HEK293 (cell line): ENCODE results near the gene PAX9.

Source experiments
- CTCF ChIA-PET: fragments of 350-600 bp; formaldehyde crosslinking; extraction: SDS; loops from one replicate; lab custom pipeline; 2021; ENCODE audit warnings: antibody characterized with exemption; lab: Yijun Ruan, JAX
- POLR2A ChIA-PET: fragments of 300-600 bp; formaldehyde crosslinking; extraction: SDS; loops from one replicate; lab custom pipeline; 2020; ENCODE audit warnings: antibody characterized with exemption, inconsistent platforms; lab: Yijun Ruan, JAX
- H3K27ac ChIP-seq: fragments of 200-500 bp; sonication (Bioruptor generic); 2 replicates; pipeline ENCODE4 v1.5.1; 2014; ENCODE audit warnings: low read depth, low read length, control low read depth, inconsistent platforms; ENCODE audit errors: extremely low read depth
- H3K36me3 ChIP-seq, 2 experiments: fragments of 200-500 bp in 1 of 2; sonication (Bioruptor generic) in 1 of 2; 1 replicate in 1 of 2; 2 replicates in 1 of 2; pipeline ENCODE4 v1.5.1; 2014 to 2017; ENCODE audit warnings: inconsistent platforms in 2 of 2, low read length in 2 of 2; ENCODE audit not compliant: control insufficient read depth in 2 of 2, insufficient read depth in 1 of 2
- H3K4me1 ChIP-seq: fragments of 200-500 bp; sonication (Bioruptor generic); 2 replicates; pipeline ENCODE4 v1.5.1; 2014; ENCODE audit warnings: mild to moderate bottlenecking, low read length, inconsistent platforms; ENCODE audit not compliant: control insufficient read depth, insufficient read depth
- H3K4me3 ChIP-seq: 2 replicates; pipeline ENCODE4 v1.5.1; 2011; ENCODE audit warnings: low read depth, mild to moderate bottlenecking, control low read depth, low read length, moderate library complexity
- H3K9me3 ChIP-seq: fragments of 200-500 bp; sonication (Bioruptor generic); 2 replicates; pipeline ENCODE4 v1.5.1; 2014; ENCODE audit warnings: low read depth, low read length, inconsistent platforms; ENCODE audit not compliant: control insufficient read depth, insufficient read depth
- BCL11A ChIP-seq: fragments of 450-650 bp; formaldehyde crosslinking; IDR thresholded peaks from 2 replicates; pipeline ENCODE4 v1.5.1; 2016; ENCODE audit warnings: low read depth, missing biosample characterization, missing genetic modification characterization
- BCL6B ChIP-seq: fragments of 450-650 bp; formaldehyde crosslinking; IDR thresholded peaks from 2 replicates; pipeline ENCODE4 v1.5.1; 2017; ENCODE audit warnings: missing biosample characterization, missing genetic modification characterization
- CTCF ChIP-seq: fragments of 450-650 bp; formaldehyde crosslinking; IDR thresholded peaks from 2 replicates; pipeline ENCODE4 v1.5.1; 2016; ENCODE audit warnings: missing biosample characterization, missing genetic modification characterization
- OSR2 ChIP-seq: fragments of 450-650 bp; formaldehyde crosslinking; IDR thresholded peaks from 2 replicates; pipeline ENCODE4 v1.5.1; 2016; ENCODE audit warnings: missing biosample characterization, missing genetic modification characterization
- SCRT2 ChIP-seq: fragments of 450-650 bp; formaldehyde crosslinking; IDR thresholded peaks from 2 replicates; pipeline ENCODE4 v1.5.1; 2016; ENCODE audit warnings: missing biosample characterization, missing genetic modification characterization
- TCF7L2 ChIP-seq: IDR thresholded peaks from 2 replicates; pipeline ENCODE4 v1.6.1; 2011; ENCODE audit warnings: low read depth, mild to moderate bottlenecking, inconsistent platforms, low read length, moderate library complexity, borderline replicate concordance
- TRIM28 ChIP-seq: IDR thresholded peaks from 2 replicates; pipeline ENCODE4 v1.6.1; 2011; ENCODE audit warnings: low read length, control low read depth, borderline replicate concordance
- ZBTB7A ChIP-seq: fragments of 450-650 bp; formaldehyde crosslinking; IDR thresholded peaks from 2 replicates; pipeline ENCODE4 v1.5.1; 2016; ENCODE audit warnings: low read depth, missing biosample characterization, missing genetic modification characterization
- ZNF10 ChIP-seq: fragments of 450-650 bp; formaldehyde crosslinking; IDR thresholded peaks from 2 replicates; pipeline ENCODE4 v1.5.1; 2017; ENCODE audit warnings: missing biosample characterization, missing genetic modification characterization
- ZNF155 ChIP-seq: fragments of 450-650 bp; formaldehyde crosslinking; IDR thresholded peaks from 2 replicates; pipeline ENCODE4 v1.5.1; 2016; ENCODE audit warnings: missing biosample characterization, missing genetic modification characterization
- ZNF214 ChIP-seq: fragments of 450-650 bp; formaldehyde crosslinking; IDR thresholded peaks from 2 replicates; pipeline ENCODE4 v1.5.1; 2017; ENCODE audit warnings: missing biosample characterization, mild to moderate bottlenecking, missing genetic modification characterization, borderline replicate concordance
- ZNF341 ChIP-seq: fragments of 450-650 bp; formaldehyde crosslinking; IDR thresholded peaks from 2 replicates; pipeline ENCODE4; 2016; ENCODE audit warnings: low read depth, missing biosample characterization, missing genetic modification characterization
- ZNF513 ChIP-seq: fragments of 450-650 bp; IDR thresholded peaks from 2 replicates; pipeline ENCODE4 v1.5.1; 2018; ENCODE audit warnings: missing biosample characterization, missing genetic modification characterization
- ZNF555 ChIP-seq: fragments of 450-650 bp; formaldehyde crosslinking; conservative IDR thresholded peaks from 2 replicates; pipeline ENCODE4 v1.5.1; 2017; ENCODE audit warnings: missing biosample characterization, mild to moderate bottlenecking, missing genetic modification characterization, inconsistent platforms
- ZNF580 ChIP-seq: fragments of 450-650 bp; formaldehyde crosslinking; IDR thresholded peaks from 2 replicates; pipeline ENCODE4 v1.5.1; 2016; ENCODE audit warnings: missing biosample characterization, missing genetic modification characterization
- ZNF596 ChIP-seq: fragments of 450-650 bp; IDR thresholded peaks from 2 replicates; pipeline ENCODE4 v1.5.0; 2018; ENCODE audit warnings: missing biosample characterization, mild to moderate bottlenecking, missing genetic modification characterization, moderate library complexity
- ZNF610 ChIP-seq: fragments of 450-650 bp; formaldehyde crosslinking; IDR thresholded peaks from 2 replicates; pipeline ENCODE4 v1.5.1; 2016; ENCODE audit warnings: missing biosample characterization, missing genetic modification characterization, borderline replicate concordance
- ZNF830 ChIP-seq: fragments of 450-650 bp; IDR thresholded peaks from 2 replicates; pipeline ENCODE4 v1.5.0; 2018; ENCODE audit warnings: missing biosample characterization, missing genetic modification characterization, low read depth, mild to moderate bottlenecking, moderate library complexity
- ZNF843 ChIP-seq: fragments of 450-650 bp; formaldehyde crosslinking; IDR thresholded peaks from 2 replicates; pipeline ENCODE4 v1.5.1; 2016; ENCODE audit warnings: missing biosample characterization, missing genetic modification characterization
- ZSCAN23 ChIP-seq: fragments of 450-650 bp; formaldehyde crosslinking; IDR thresholded peaks from 2 replicates; pipeline ENCODE4 v1.5.1; 2016; ENCODE audit warnings: missing biosample characterization, missing genetic modification characterization
- TF ChIP-seq, protein P1 (sequence below): fragments of 450-650 bp; IDR thresholded peaks from 2 replicates; pipeline ENCODE4 v1.5.1; 2018; ENCODE audit warnings: missing biosample characterization, mild to moderate bottlenecking, missing genetic modification characterization
- TF ChIP-seq, protein P2 (sequence below): fragments of 450-650 bp; formaldehyde crosslinking; optimal IDR thresholded peaks from 2 replicates; pipeline ENCODE3; 2016; ENCODE audit warnings: missing biosample characterization, mild to moderate bottlenecking, missing genetic modification characterization
- TF ChIP-seq, protein P3 (sequence below): fragments of 450-650 bp; formaldehyde crosslinking; conservative IDR thresholded peaks from 2 replicates; pipeline ENCODE4 v1.5.1; 2016; ENCODE audit warnings: low read depth, missing biosample characterization, missing genetic modification characterization

Gene PAX9

GRCh38 chr14:36672095-36672494 is 10.4 kb downstream of the PAX9 start:
- H3K36me3 ChIP-seq: peaks cover 10 to 13% of the 10 kb centered on the region in 2 experiments
- POLR2A ChIA-PET: no interaction called here
- no peaks in the 10 kb centered on the region for H3K9me3 ChIP-seq
- peaks cover 9% of the 10 kb centered on the region for H3K4me1 ChIP-seq
- H3K27ac ChIP-seq: no peak overlapping the region
- H3K4me3 ChIP-seq: no peak overlapping the region
- CTCF ChIA-PET: no interaction called here
- TF ChIP-seq, protein P1, sequence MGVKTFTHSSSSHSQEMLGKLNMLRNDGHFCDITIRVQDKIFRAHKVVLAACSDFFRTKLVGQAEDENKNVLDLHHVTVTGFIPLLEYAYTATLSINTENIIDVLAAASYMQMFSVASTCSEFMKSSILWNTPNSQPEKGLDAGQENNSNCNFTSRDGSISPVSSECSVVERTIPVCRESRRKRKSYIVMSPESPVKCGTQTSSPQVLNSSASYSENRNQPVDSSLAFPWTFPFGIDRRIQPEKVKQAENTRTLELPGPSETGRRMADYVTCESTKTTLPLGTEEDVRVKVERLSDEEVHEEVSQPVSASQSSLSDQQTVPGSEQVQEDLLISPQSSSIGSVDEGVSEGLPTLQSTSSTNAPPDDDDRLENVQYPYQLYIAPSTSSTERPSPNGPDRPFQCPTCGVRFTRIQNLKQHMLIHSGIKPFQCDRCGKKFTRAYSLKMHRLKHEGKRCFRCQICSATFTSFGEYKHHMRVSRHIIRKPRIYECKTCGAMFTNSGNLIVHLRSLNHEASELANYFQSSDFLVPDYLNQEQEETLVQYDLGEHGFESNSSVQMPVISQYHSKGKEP (tag by site-specific recombination): 0 out of 2 replicates have a peak, but pooled peaks have one; percentile 17
- TF ChIP-seq ZNF830 (tag by site-specific recombination) (no peak), ZNF10 (tag by site-specific recombination) (no peak), BCL6B (tag by site-specific recombination) (peak; percentile 95), ZNF610 (no peak), ZNF341 (tag by site-specific recombination) (no peak), TCF7L2 (no peak), ZSCAN23 (tag by site-specific recombination) (no peak), TRIM28 (no peak), ZNF155 (tag by site-specific recombination) (no peak), ZNF513 (tag by site-specific recombination) (no peak), BCL11A (tag by site-specific recombination) (peak; percentile 22; the same call in 1 of the 2 replicates), ZBTB7A (tag by site-specific recombination) (no peak), SCRT2 (tag by site-specific recombination) (peak; percentile 46; the same call in 1 of the 2 replicates), ZNF214 (tag by site-specific recombination) (no peak), ZNF596 (tag by site-specific recombination) (0 out of 2 replicates have a peak, but pooled peaks have one; percentile 14), ZNF580 (tag by site-specific recombination) (no peak), CTCF (no peak), ZNF555 (no peak), OSR2 (tag by site-specific recombination) (peak; percentile 92), ZNF843 (0 out of 2 replicates have a peak, but pooled peaks have one; percentile 20)
- TF ChIP-seq, protein P2, sequence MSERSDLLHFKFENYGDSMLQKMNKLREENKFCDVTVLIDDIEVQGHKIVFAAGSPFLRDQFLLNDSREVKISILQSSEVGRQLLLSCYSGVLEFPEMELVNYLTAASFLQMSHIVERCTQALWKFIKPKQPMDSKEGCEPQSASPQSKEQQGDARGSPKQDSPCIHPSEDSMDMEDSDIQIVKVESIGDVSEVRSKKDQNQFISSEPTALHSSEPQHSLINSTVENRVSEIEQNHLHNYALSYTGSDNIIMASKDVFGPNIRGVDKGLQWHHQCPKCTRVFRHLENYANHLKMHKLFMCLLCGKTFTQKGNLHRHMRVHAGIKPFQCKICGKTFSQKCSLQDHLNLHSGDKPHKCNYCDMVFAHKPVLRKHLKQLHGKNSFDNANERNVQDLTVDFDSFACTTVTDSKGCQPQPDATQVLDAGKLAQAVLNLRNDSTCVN (tag by site-specific recombination): no peak
- TF ChIP-seq, protein P3, sequence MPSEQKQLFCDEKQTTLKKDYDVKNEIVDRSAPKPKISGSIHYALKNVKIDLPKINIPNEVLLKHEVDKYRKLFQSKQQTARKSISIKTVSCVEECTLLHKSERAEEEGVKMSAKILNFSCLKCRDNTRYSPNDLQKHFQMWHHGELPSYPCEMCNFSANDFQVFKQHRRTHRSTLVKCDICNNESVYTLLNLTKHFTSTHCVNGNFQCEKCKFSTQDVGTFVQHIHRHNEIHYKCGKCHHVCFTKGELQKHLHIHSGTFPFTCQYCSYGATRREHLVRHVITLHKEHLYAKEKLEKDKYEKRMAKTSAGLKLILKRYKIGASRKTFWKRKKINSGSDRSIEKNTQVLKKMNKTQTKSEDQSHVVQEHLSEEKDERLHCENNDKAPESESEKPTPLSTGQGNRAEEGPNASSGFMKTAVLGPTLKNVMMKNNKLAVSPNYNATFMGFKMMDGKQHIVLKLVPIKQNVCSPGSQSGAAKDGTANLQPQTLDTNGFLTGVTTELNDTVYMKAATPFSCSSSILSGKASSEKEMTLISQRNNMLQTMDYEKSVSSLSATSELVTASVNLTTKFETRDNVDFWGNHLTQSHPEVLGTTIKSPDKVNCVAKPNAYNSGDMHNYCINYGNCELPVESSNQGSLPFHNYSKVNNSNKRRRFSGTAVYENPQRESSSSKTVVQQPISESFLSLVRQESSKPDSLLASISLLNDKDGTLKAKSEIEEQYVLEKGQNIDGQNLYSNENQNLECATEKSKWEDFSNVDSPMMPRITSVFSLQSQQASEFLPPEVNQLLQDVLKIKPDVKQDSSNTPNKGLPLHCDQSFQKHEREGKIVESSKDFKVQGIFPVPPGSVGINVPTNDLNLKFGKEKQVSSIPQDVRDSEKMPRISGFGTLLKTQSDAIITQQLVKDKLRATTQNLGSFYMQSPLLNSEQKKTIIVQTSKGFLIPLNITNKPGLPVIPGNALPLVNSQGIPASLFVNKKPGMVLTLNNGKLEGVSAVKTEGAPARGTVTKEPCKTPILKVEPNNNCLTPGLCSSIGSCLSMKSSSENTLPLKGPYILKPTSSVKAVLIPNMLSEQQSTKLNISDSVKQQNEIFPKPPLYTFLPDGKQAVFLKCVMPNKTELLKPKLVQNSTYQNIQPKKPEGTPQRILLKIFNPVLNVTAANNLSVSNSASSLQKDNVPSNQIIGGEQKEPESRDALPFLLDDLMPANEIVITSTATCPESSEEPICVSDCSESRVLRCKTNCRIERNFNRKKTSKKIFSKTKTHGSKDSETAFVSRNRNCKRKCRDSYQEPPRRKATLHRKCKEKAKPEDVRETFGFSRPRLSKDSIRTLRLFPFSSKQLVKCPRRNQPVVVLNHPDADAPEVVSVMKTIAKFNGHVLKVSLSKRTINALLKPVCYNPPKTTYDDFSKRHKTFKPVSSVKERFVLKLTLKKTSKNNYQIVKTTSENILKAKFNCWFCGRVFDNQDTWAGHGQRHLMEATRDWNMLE (tag by site-specific recombination): no peak
